Ascending aorta (tissue), 2 donors: ENCODE measurements around the gene DACT2. TPM values are rescaled to one million over a fixed set of nuclear protein-coding genes. Genes with fewer than 3 reads are reported as not detected.
"Not testable (repeated sequence)": the region's sequence is repeated elsewhere in the genome, so short reads cannot be mapped to it uniquely, and the experiment has no call there.

Source experiments
- DNase-seq, 2 donors: peaks; one replicate each; pipeline ENCODE4 v3.0.0-alpha.2; 2019; ENCODE audit warnings: low spot score in 2 of 2
- H3K27ac ChIP-seq, 2 donors: fragments of 200-600 bp; sonication (generic); one replicate each; pipeline ENCODE4 v1.5.1; 2016 to 2017; ENCODE audit warnings: mild to moderate bottlenecking in 1 of 2
- H3K27me3 ChIP-seq: fragments of 200-600 bp; sonication (generic); one replicate; pipeline ENCODE4 v1.5.1; 2017
- H3K36me3 ChIP-seq, 2 donors: fragments of 200-600 bp; sonication (generic); one replicate each; pipeline ENCODE4 v1.5.1; 2016
- H3K4me1 ChIP-seq, 2 donors: fragments of 200-600 bp; sonication (generic); one replicate each; pipeline ENCODE4 v1.5.1; 2016 to 2017; ENCODE audit warnings: mild to moderate bottlenecking in 1 of 2
- H3K4me3 ChIP-seq, 2 donors: fragments of 200-600 bp; sonication (generic); one replicate each; pipeline ENCODE4 v1.5.1; 2016 to 2017; ENCODE audit warnings: mild to moderate bottlenecking in 1 of 2
- H3K9me3 ChIP-seq, 2 donors: fragments of 200-600 bp; sonication (generic); one replicate each; pipeline ENCODE4 v1.5.1; 2016
- CTCF ChIP-seq, 3 experiments: fragments of 200-600 bp in 2 of 3; fragments of 450-650 bp in 1 of 3; sonication (generic) in 2 of 3; IDR thresholded peaks; one replicate each; pipeline ENCODE4 v1.5.1; 2016 to 2019; ENCODE audit warnings: antibody characterized with exemption in 3 of 3, mild to moderate bottlenecking in 1 of 3, moderate library complexity in 1 of 3
- intact Hi-C: fragments of 100-400 bp; cut with DNase I; formaldehyde crosslinking; loops from one replicate; pipeline ENCODE4 v1.15.1; 2023
- total RNA-seq: library from RNA; depleted of rRNA; stranded (reverse); fragments of >200 nt; gene quantifications from one replicate; pipeline ENCODE4 v1.1.0, GENCODE V29; 2016

DACT2 gene
- total RNA-seq, 1 donor from 2014 or later: not detected

GRCh38 chr6:168361766-168362165 lies 42.2 kb upstream of the DACT2 start:
- intact Hi-C loops: loop anchor here (10.0 kb wide), 1 partner anchor 1293 kb away; no protein-coding TSS in a partner anchor
- no peak for DNase-seq
- TF ChIP-seq CTCF (IDR thresholded peaks at IDR 0.05): no peak

GRCh38 chr6:168359794-168360193 lies 40.2 kb upstream of the DACT2 start:
- no peak for TF ChIP-seq CTCF (IDR thresholded peaks at IDR 0.05)
- Histone ChIP-seq H3K4me1 (no peaks in the 10 kb centered on the region), H3K36me3 (no peaks in the 10 kb centered on the region), H3K9me3 (no peaks in the 10 kb centered on the region), H3K27ac (no peak overlapping the region), H3K27me3 (no peaks in the 10 kb centered on the region), H3K4me3 (no peak overlapping the region)
- DNase-seq: no peak
- intact Hi-C loops: loop anchor here (10.0 kb wide), 1 partner anchor 1295 kb away; no protein-coding TSS in a partner anchor

More at GRCh38 chr6:168361766-168362165, 42.2 kb upstream of the DACT2 start:
- Histone ChIP-seq H3K27me3 (no peaks in the 10 kb centered on the region), H3K4me3 (no peak overlapping the region), H3K36me3 (no peaks in the 10 kb centered on the region), H3K9me3 (no peaks in the 10 kb centered on the region), H3K4me1 (no peaks in the 10 kb centered on the region), H3K27ac (no peak overlapping the region)

- no peak for TF ChIP-seq CTCF (IDR thresholded peaks at IDR 0.05)
- Histone ChIP-seq H3K4me1 (no peaks in the 10 kb centered on the region), H3K4me3 (no peak overlapping the region), H3K36me3 (no peaks in the 10 kb centered on the region), H3K9me3 (no peaks in the 10 kb centered on the region), H3K27ac (no peak overlapping the region), H3K27me3 (no peaks in the 10 kb centered on the region)
- intact Hi-C loops: no loop called here
- DNase-seq: no peak
Observed at GRCh38 chr6:168358842-168359420, 39.4 kb upstream of the DACT2 start.

- H3K36me3 ChIP-seq, H3K9me3 ChIP-seq, H3K4me1 ChIP-seq, DNase-seq, H3K4me3 ChIP-seq, H3K27me3 ChIP-seq, H3K27ac ChIP-seq, intact Hi-C loops: not testable (repeated sequence)
Observed at GRCh38 chr6:168356872-168357271, 37.3 kb upstream of the DACT2 start.

- Histone ChIP-seq H3K4me3 (no peak overlapping the region), H3K27ac (no peak overlapping the region), H3K27me3 (no peaks in the 10 kb centered on the region), H3K4me1 (no peaks in the 10 kb centered on the region), H3K36me3 (no peaks in the 10 kb centered on the region), H3K9me3 (peaks cover 0 to 6% of the 10 kb centered on the region in 2 donors)
- peak in 2 of 3 experiments; percentile 40 to 53 for TF ChIP-seq CTCF (IDR thresholded peaks at IDR 0.05)
- no peak for DNase-seq
- intact Hi-C loops: no loop called here
Observed at GRCh38 chr6:168355716-168356522, 36.3 kb upstream of the DACT2 start.

GRCh38 chr6:168354338-168354737 lies 34.8 kb upstream of the DACT2 start:
- no peaks in the 10 kb centered on the region for H3K27me3 ChIP-seq
- no peak for TF ChIP-seq CTCF (IDR thresholded peaks at IDR 0.05)
- H3K27ac ChIP-seq: no peak overlapping the region
- no peak for DNase-seq
- intact Hi-C loops: no loop called here
- no peaks in the 10 kb centered on the region for H3K4me1 ChIP-seq
- H3K4me3 ChIP-seq: no peak overlapping the region
- no peaks in the 10 kb centered on the region for H3K36me3 ChIP-seq
- H3K9me3 ChIP-seq: peaks cover 0 to 6% of the 10 kb centered on the region in 2 donors
